ENCODE measurements around the gene DENND10. TPM values are rescaled to one million over a fixed set of nuclear protein-coding genes. Genes with fewer than 3 reads are reported as not detected.

The DENND10 gene
- total RNA-seq, 5 donors from 2014 or later (not counting 1 experiment from before 2014, with no cell fraction given) = 28.5 to 52.4 (median 41.7) TPM

DNA sequence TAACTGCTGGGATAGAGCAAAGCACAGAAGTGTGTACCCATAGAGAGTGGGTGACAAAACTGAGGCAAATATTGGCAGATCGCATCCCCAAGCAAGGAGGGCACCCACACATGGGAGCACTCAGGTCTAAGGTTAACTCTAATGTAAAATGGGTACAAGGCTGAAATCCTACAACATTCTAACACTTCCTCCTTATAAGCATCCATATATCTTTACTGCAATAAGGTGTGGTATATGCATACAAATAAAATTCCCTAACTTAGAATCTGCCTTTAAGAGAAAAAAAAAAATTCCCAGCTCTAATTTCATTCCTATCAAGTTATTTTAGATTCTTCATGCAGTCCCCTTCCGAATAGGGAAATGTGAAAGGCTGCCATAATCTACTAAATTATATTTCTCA lies 42.0 kb upstream of the DENND10 start:
- no peak overlapping the region for H3K4me3 Mint-ChIP-seq
- Histone ChIP-seq H3K9me3 (no peaks in the 10 kb centered on the region), H3K4me1 (ENCODE audit: control insufficient read depth in 1 of 2, extremely low read depth in 1 of 2, insufficient read depth in 2 of 2, low read length in 2 of 2) (no peaks in the 10 kb centered on the region), H3K36me3 (ENCODE audit: control insufficient read depth in 2 of 2, extremely low read depth in 1 of 2, insufficient read depth in 1 of 2, low read length in 1 of 2) (peaks cover 16 to 88% of the 10 kb centered on the region in 2 donors), H3K27me3 (replicated peaks in 1 of 2; ENCODE audit: control insufficient read depth in 2 of 2, extremely low read depth in 1 of 2, insufficient read depth in 2 of 2, low read length in 1 of 2) (no peaks in the 10 kb centered on the region), H3K4me3 (ENCODE audit: control insufficient read depth in 1 of 2, extremely low read depth in 1 of 2, low read length in 1 of 2) (no peak overlapping the region), H3K27ac (ENCODE audit: low read length) (no peak overlapping the region)
- POLR2A ChIA-PET = no interaction called here
- H3K27me3 Mint-ChIP-seq = no peaks in the 10 kb centered on the region
- peaks cover 16 to 32% (median 27%) of the 10 kb centered on the region in 3 donors for H3K4me1 Mint-ChIP-seq
- CTCF ChIA-PET = interaction anchor here in 1 of 2 donors (0.6 kb wide), 1 partner anchor 41 kb away, joined by 4 read pairs; no protein-coding TSS in a partner anchor
- H3K27ac Mint-ChIP-seq = no peak overlapping the region
- peaks cover 72% of the 10 kb centered on the region for H3K36me3 Mint-ChIP-seq
- DNase-seq (no peak), ATAC-seq (replicated peaks in 1 of 4) (no peak)
- WGBS (ENCODE audit: insufficient coverage) = no CpG with 5 or more reads among the region's 2 CpGs
- H3K9me3 Mint-ChIP-seq = no peaks in the 10 kb centered on the region

GRCh38 chr10:119070395-119071165 lies 33.3 kb upstream of the DENND10 start:
- H3K27ac Mint-ChIP-seq = no peak overlapping the region
- H3K4me3 Mint-ChIP-seq = no peak overlapping the region
- H3K4me1 Mint-ChIP-seq = peaks cover 28 to 45% (median 29%) of the 10 kb centered on the region in 3 donors
- peaks cover 7 to 57% of the 10 kb centered on the region in 2 donors for H3K36me3 ChIP-seq (ENCODE audit: control insufficient read depth in 2 of 2, extremely low read depth in 1 of 2, insufficient read depth in 1 of 2, low read length in 1 of 2)
- H3K9me3 Mint-ChIP-seq = no peaks in the 10 kb centered on the region
- peaks cover 51% of the 10 kb centered on the region for H3K36me3 Mint-ChIP-seq
- ATAC-seq (replicated peaks in 1 of 4) (no peak), DNase-seq (no peak)
- no peaks in the 10 kb centered on the region for H3K27me3 ChIP-seq (replicated peaks in 1 of 2; ENCODE audit: control insufficient read depth in 2 of 2, extremely low read depth in 1 of 2, insufficient read depth in 2 of 2, low read length in 1 of 2)
- H3K27me3 Mint-ChIP-seq = no peaks in the 10 kb centered on the region
- H3K27ac ChIP-seq (ENCODE audit: low read length) = no peak overlapping the region
- 100% methylated on average over 2 of the region's 9 CpGs for WGBS (ENCODE audit: insufficient coverage)
- ChIA-PET CTCF (interaction anchor here (0.6 kb wide), 2 partner anchors 25 to 140 kb away, joined by 3 read pairs; no protein-coding TSS in a partner anchor), POLR2A (interaction anchor here (0.5 to 0.9 kb wide), 4 partner anchors 9 to 31 kb away, joined by 3 to 5 read pairs (median 4); no protein-coding TSS in a partner anchor)
- H3K4me3 ChIP-seq (ENCODE audit: control insufficient read depth in 1 of 2, extremely low read depth in 1 of 2, low read length in 1 of 2) = no peak overlapping the region
- peaks cover 0 to 15% of the 10 kb centered on the region in 2 experiments for H3K4me1 ChIP-seq (ENCODE audit: control insufficient read depth in 1 of 2, extremely low read depth in 1 of 2, insufficient read depth in 2 of 2, low read length in 2 of 2)
- H3K9me3 ChIP-seq = no peaks in the 10 kb centered on the region

GRCh38 chr10:119073584-119073983 lies 30.3 kb upstream of the DENND10 start:
- POLR2A ChIA-PET = no interaction called here
- Mint-ChIP-seq H3K9me3 (no peaks in the 10 kb centered on the region), H3K36me3 (peaks cover 47% of the 10 kb centered on the region), H3K27ac (peak overlapping the region; percentile 59 to 76), H3K4me3 (peak overlapping the region in 2 of 3 donors; percentile 13 to 29), H3K27me3 (no peaks in the 10 kb centered on the region), H3K4me1 (peaks cover 39 to 62% (median 51%) of the 10 kb centered on the region in 3 donors)
- Histone ChIP-seq H3K9me3 (no peaks in the 10 kb centered on the region), H3K27me3 (replicated peaks in 1 of 2; ENCODE audit: control insufficient read depth in 2 of 2, extremely low read depth in 1 of 2, insufficient read depth in 2 of 2, low read length in 1 of 2) (no peaks in the 10 kb centered on the region), H3K4me3 (ENCODE audit: control insufficient read depth in 1 of 2, extremely low read depth in 1 of 2, low read length in 1 of 2) (no peak overlapping the region), H3K36me3 (ENCODE audit: control insufficient read depth in 2 of 2, extremely low read depth in 1 of 2, insufficient read depth in 1 of 2, low read length in 1 of 2) (peaks cover 0 to 33% of the 10 kb centered on the region in 2 donors), H3K27ac (ENCODE audit: low read length) (peak overlapping the region; percentile 25), H3K4me1 (ENCODE audit: control insufficient read depth in 1 of 2, extremely low read depth in 1 of 2, insufficient read depth in 2 of 2, low read length in 2 of 2) (peaks cover 8 to 32% of the 10 kb centered on the region in 2 experiments)
- ATAC-seq (replicated peaks in 1 of 4) (no peak), DNase-seq (no peak)
- WGBS (ENCODE audit: insufficient coverage) = 96% methylated on average over 3 of the region's 6 CpGs
- CTCF ChIA-PET = no interaction called here

DNA sequence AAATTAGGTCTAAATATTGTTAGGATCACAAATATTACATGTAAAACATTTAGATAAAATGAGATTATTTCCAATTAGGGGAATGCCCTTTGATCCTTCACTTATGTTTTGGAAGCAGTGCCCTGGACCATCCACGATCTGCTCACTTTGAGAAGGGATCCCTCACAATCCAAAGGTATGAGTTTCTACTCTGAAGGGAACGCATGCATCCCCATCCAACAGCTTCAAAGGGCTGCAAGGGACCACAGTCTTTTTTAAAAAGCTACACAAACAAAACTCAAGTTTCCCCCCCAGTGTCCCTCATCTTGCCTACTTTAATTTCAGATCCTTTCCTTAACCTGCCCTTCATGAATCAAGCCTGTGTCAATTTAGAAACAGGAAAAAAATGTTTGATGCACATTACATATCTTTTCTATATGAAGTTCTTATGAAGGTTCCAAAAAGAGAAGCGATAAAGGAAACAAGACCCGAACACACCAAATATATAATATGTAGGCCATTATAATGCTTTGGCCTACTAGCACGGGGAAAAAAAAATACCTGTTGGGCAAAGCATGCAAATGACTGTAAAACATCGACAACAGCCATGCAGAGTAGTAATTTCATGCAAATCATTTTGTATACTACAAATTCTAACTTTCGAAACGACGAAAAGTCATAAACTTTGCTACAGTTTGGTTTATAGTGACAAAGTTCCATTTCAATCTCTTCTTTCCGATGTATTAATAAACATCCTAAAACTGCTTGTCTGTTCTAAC lies 25.3 kb upstream of the DENND10 start:
- ChIA-PET POLR2A (interaction anchor here (0.5 to 1.3 kb wide), 7 partner anchors 8 to 1021 kb away, joined by 3 to 14 read pairs (median 3); no protein-coding TSS in a partner anchor), CTCF (interaction anchor here in 1 of 2 donors (0.5 kb wide), 1 partner anchor 24 kb away, joined by 4 read pairs; no protein-coding TSS in a partner anchor)
- peaks cover 12% of the 10 kb centered on the region for H3K36me3 Mint-ChIP-seq
- peak overlapping the region; percentile 91 to 96 for H3K27ac Mint-ChIP-seq
- ATAC-seq (replicated peaks in 1 of 4) (no peak), DNase-seq (no peak)
- 21% methylated on average over 2 of the region's 10 CpGs for WGBS (ENCODE audit: insufficient coverage)
- peak overlapping the region in 1 of 2 donors; percentile 81 for H3K4me3 ChIP-seq (ENCODE audit: control insufficient read depth in 1 of 2, extremely low read depth in 1 of 2, low read length in 1 of 2)
- peak overlapping the region; percentile 93 for H3K27ac ChIP-seq (ENCODE audit: low read length)
- H3K27me3 Mint-ChIP-seq = no peaks in the 10 kb centered on the region
- H3K4me3 Mint-ChIP-seq = peak overlapping the region; percentile 95 to 97 (median 96)
- H3K36me3 ChIP-seq (ENCODE audit: control insufficient read depth in 2 of 2, extremely low read depth in 1 of 2, insufficient read depth in 1 of 2, low read length in 1 of 2) = no peaks in the 10 kb centered on the region
- H3K4me1 ChIP-seq (ENCODE audit: control insufficient read depth in 1 of 2, extremely low read depth in 1 of 2, insufficient read depth in 2 of 2, low read length in 2 of 2) = peaks cover 16 to 38% of the 10 kb centered on the region in 2 experiments
- H3K9me3 Mint-ChIP-seq = no peaks in the 10 kb centered on the region
- H3K9me3 ChIP-seq = no peaks in the 10 kb centered on the region
- no peaks in the 10 kb centered on the region for H3K27me3 ChIP-seq (replicated peaks in 1 of 2; ENCODE audit: control insufficient read depth in 2 of 2, extremely low read depth in 1 of 2, insufficient read depth in 2 of 2, low read length in 1 of 2)
- peaks cover 53 to 59% (median 56%) of the 10 kb centered on the region in 3 donors for H3K4me1 Mint-ChIP-seq

DNA sequence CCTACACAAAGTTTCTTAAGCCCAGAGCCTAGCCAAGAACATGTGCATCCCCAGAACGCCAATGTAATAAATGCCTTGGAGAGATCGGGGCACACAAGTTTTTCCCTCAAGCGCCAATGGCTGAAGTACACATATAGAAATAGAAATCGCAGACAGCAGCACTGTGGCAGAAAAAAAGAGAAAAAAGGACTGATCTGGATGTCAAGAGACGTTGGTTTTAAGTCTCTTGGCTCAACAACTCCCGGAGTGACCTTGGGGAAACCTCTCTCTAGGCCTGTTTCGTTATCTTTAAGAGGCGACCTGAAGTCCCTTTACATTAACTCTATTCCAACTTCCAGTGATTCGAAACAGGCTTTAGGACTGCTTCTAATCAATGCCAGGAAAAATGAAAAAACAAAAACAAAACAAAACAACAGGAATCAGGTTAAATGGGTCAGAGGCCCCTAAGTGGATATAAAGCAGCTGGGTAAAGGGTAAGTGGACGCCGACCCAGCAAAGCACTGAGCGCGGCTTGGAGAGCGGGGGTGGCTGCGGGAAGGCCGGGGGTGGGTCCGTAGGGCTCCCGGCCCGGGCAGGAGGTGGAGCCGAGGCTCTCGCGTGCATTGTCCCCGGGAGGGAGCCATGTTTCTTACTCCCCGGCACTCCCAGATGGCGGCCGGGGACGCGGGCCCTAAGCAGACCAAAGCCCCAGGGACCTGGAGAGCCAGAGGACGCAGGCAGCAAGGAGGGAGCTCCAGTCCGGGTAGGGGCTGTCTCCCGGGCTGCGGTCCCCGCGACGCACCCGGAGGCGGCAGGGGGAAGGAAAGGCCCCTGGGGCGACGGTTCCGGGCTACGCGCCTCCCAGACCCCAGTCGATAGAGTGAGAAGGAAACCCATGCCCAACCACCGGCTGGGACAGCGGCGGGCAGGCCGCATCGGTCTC lies 24.1 kb upstream of the DENND10 start:
- WGBS (ENCODE audit: insufficient coverage) = under 1% methylated on average over 35 of the region's 48 CpGs
- ChIA-PET POLR2A (interaction anchor here (0.6 to 1.3 kb wide), 4 partner anchors 9 to 1022 kb away, joined by 3 to 5 read pairs (median 4); no protein-coding TSS in a partner anchor), CTCF (interaction anchor here (0.5 to 0.7 kb wide), 3 partner anchors 84 to 129 kb away, joined by 3 to 7 read pairs (median 3); no protein-coding TSS in a partner anchor)
- Histone ChIP-seq H3K9me3 (no peaks in the 10 kb centered on the region), H3K27ac (ENCODE audit: low read length) (peak overlapping the region; percentile 93), H3K27me3 (replicated peaks in 1 of 2; ENCODE audit: control insufficient read depth in 2 of 2, extremely low read depth in 1 of 2, insufficient read depth in 2 of 2, low read length in 1 of 2) (no peaks in the 10 kb centered on the region), H3K36me3 (ENCODE audit: control insufficient read depth in 2 of 2, extremely low read depth in 1 of 2, insufficient read depth in 1 of 2, low read length in 1 of 2) (no peaks in the 10 kb centered on the region), H3K4me3 (ENCODE audit: control insufficient read depth in 1 of 2, extremely low read depth in 1 of 2, low read length in 1 of 2) (peak overlapping the region; percentile 81), H3K4me1 (ENCODE audit: control insufficient read depth in 1 of 2, extremely low read depth in 1 of 2, insufficient read depth in 2 of 2, low read length in 2 of 2) (peaks cover 16 to 32% of the 10 kb centered on the region in 2 experiments)
- H3K27me3 Mint-ChIP-seq = no peaks in the 10 kb centered on the region
- peak; percentile 61 to 67 (median 66) for ATAC-seq (replicated peaks in 1 of 4)
- peak in 34 of 35 experiments; percentile 20 to 73 (median 48) for DNase-seq
- H3K4me1 Mint-ChIP-seq = peaks cover 48 to 51% (median 50%) of the 10 kb centered on the region in 3 donors
- peak overlapping the region; percentile 95 to 97 (median 96) for H3K4me3 Mint-ChIP-seq
- no peaks in the 10 kb centered on the region for H3K9me3 Mint-ChIP-seq
- peak overlapping the region; percentile 91 to 96 for H3K27ac Mint-ChIP-seq
- peaks cover 10% of the 10 kb centered on the region for H3K36me3 Mint-ChIP-seq
